HG03025 (cell line): ENCODE results near the gene CLUH.

Experiments used
- ATAC-seq: cut with Tn5 transposase; IDR thresholded peaks from one replicate; pipeline ENCODE4 v1.9.1; 2021; ENCODE audit warnings: mild to moderate bottlenecking, moderate library complexity; ENCODE audit not compliant: unreplicated experiment, low FRiP score

CLUH gene

GRCh38 chr17:2719861-2720260, 8.3 kb upstream of the CLUH start:
- ATAC-seq, result no peak

DNA sequence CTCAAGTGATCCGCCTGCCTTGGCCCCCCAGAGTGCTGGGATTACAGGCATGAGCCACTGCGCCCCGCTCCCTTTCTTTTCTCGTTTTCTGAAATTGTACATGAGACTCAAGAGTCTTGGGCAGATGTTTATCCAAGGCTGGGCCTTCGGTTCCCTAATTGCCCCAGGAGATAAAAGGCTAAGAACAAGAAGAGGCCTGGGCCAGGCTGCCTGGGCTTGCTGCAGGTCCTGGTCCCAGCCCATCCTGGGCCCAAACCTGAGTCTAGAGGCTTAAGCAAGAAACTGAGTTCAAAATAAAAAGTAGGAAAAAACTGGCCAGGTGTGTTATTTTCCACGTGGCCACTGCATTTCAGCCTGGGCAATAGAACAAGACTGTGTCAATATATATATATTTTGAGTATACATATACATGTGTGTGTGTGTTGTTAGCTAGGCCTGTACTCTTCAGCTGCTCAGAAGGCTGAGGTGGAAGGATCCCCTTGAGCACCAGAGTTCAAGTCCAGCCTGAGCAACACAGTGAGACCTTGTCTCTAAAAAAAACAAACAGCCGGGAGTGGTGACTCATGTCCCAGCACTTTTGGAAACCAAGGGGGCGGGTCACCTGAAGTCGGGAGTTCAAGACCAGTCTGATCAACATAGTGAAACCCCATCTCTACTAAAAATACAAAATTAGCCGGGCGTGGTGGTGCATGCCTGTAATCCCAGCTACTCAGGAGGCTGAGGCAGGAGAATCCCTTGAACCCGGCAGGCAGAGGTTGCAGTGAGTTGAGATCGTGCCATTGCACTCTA, 6.8 kb upstream of the CLUH start:
- ATAC-seq, result no peak

- no peak for ATAC-seq
These were observed 5.1 kb upstream of the CLUH start for GRCh38 chr17:2716649-2717048.

GRCh38 chr17:2713881-2714280, 2.3 kb upstream of the CLUH start:
- ATAC-seq, result no peak

- ATAC-seq, result no peak
These were observed 908 bp upstream of the CLUH start for GRCh38 chr17:2712300-2713043.

DNA sequence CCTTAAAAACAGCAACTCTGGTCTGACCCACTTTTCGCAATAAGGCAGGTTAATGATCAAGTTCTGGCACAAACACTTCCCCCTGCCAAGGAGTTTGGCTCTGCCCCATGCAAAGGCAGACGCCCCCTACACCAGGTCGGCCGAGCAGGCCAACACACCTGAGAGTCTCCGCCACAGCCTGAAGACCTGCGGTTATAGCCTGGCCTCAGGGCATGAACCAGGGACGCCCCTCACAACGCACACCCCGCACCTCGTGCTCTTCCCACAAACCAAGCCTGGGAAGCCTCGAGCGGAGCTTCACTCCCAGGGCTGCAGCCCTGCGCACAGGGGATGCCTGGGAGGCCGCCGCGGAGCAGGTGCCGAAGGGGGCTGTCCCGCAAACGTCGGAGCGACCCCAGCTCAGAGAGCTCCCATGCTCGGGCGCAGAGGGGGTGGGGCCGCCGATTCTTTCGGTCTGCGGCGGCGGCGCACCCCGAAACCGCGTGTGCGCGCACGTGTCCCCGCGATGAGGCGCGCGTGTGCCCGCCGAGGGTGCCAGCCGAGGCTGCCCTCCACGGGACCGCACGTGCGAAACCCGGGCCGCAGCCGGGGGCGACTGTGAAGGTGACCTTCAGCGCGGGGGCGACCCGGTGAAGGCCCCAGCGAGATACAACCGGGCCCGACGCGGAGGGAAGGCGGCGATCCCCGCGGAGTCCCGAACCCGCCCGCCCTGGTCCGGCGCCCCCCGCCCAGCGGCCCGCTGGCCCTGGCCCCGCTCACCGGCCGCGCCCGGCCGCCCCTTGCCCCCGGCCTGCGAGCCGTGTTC, 559 bp downstream of the CLUH start:
- ATAC-seq, result peak; percentile 31

- ATAC-seq, result no peak
These were observed 1.3 kb downstream of the CLUH start for GRCh38 chr17:2710071-2710802.

- no peak for ATAC-seq
These were observed 2.3 kb downstream of the CLUH start for GRCh38 chr17:2709183-2709661.

- no peak for ATAC-seq
These were observed 2.9 kb downstream of the CLUH start for GRCh38 chr17:2708585-2709182.

- no peak for ATAC-seq
These were observed 3.6 kb downstream of the CLUH start for GRCh38 chr17:2707721-2708584.

- no peak for ATAC-seq
These were observed 4.6 kb downstream of the CLUH start for GRCh38 chr17:2706911-2707510.

DNA sequence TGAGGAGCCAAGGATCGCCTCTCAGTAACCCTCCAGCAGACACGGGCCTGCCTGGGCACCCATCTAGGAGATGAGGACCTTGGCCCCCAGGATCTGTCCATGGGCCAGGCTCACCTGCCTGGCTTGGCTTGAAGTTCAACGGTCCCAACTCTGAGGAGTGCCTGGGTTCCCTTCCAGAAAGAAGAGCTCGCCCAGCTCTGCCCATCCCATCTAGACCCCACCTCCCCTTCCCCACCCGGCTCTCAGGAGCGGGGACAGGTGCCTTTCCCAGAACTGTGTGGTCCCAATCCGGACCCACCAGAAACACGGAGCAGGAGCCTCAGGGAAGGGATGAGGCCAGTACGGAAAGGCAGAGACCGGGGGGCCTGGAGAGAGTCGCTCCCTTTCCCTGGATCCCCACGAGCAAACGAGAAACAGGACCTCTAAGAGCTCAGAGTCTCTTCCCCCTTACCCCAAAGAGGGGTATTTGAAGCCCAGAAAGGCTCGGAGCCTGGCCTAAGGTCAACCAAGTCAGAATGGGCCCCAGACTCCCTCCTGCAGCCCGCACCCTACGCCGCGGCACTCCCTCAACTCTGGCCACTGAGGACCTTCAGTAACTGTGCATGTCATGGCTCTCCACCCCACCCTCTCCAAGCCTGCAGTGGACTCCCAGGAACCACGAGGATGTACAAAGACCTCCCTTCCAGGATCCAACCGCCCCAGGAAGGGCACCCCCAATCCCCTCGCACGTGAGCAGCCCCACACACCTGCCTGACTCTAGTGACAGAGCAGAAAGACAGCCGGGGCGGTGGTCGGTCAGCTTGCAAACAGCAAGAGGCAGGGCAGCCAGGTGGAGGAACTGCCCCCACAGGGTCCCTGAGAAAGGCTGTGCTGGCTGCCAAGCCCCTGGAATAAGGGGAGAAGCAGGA, 5.4 kb downstream of the CLUH start:
- ATAC-seq, result no peak

GRCh38 chr17:2705263-2705662, 6.3 kb downstream of the CLUH start:
- ATAC-seq, result no peak

DNA sequence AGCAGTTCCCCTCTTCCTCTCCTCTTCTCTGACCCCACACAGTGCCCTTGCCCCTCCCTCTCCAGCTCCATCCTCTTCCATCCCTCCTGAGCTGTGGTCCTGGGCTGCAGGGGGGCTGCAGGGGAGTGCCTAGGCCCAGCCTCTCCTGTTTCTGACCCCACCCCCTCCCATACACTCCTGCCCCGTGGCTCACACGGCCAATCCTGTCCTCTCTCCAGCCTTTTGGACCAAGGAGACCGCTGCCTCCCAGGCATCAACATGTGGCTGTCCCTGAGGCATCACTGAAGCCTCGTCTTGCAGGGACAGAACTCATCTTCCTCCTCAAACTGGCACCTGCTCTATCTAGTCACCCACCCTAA, 6.7 kb downstream of the CLUH start:
- ATAC-seq, result no peak

DNA sequence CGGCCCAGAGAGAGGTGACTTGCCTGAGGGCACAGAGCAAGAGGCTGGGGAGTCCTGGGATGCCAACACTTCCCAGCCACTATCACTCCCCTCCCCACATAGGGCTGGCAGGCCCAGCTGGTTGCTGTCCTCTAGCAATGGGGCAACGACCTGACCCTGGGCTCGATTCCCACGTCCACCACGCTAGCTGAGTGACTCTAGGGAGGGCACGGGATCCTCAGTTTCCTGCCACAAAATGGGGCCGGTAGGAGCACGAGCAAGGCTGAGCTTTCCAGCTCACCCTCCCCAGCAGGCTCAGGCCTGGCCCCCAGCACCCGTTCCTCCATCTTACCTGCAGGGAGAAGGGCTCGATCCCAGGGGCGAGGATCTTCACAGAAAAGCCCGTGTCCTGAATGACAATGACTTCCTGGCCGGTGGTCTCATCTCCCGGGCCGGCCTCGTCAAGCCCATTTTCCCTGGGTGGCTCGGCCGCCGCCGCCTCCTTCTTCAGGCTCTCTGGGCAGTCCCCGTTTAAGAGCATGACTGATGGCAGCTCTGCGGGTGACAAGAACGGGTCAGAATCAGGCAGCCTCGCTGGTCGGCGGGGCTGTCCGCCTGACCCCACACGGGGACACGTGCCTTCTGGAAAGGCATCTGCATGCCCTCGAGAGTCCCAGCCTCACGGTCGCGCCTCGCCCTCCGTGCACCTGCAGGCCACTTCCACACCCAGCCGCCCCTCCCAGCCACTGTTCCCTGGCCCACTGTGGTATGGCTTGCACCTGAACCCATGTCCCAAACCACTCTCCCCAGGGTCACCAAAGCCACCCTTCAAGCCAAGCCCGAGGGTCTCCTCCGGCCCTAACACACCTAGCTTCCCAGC, 7.3 kb downstream of the CLUH start:
- ATAC-seq, result no peak

GRCh38 chr17:2703606-2704005, 8.0 kb downstream of the CLUH start:
- no peak for ATAC-seq

- no peak for ATAC-seq
These were observed 8.4 kb downstream of the CLUH start for GRCh38 chr17:2703181-2703580.
